Tibial artery (tissue), 4 donors: ENCODE results near the gene BAIAP2L1.

Source experiments
- DNase-seq, 2 donors: peaks; one replicate each; pipeline ENCODE4 v3.0.0-alpha.2; 2019
- H3K27ac ChIP-seq, 2 donors: fragments of 200-600 bp; sonication (generic) in 1 of 2; 1 replicate in 1 of 2; 2 replicates in 1 of 2; pipeline ENCODE4 v1.5.1; 2018 to 2019; ENCODE audit warnings: mild to moderate bottlenecking in 1 of 2
- H3K27me3 ChIP-seq, 2 donors: fragments of 200-600 bp; sonication (generic) in 1 of 2; one replicate each; pipeline versions ENCODE4 v1.5.1 to v1.6.0; 2016 to 2019
- H3K36me3 ChIP-seq, 3 donors: fragments of 200-600 bp; sonication (generic) in 2 of 3; one replicate each; pipeline ENCODE4 v1.5.1; 2016 to 2019; ENCODE audit warnings: mild to moderate bottlenecking in 2 of 3
- H3K4me1 ChIP-seq, 4 donors: fragments of 200-600 bp; sonication (generic) in 2 of 4; 1 replicate in 3 of 4; 2 replicates in 1 of 4; pipeline ENCODE4 v1.5.1; 2016 to 2019
- H3K4me3 ChIP-seq, 2 donors: fragments of 200-600 bp; sonication (generic) in 1 of 2; 1 replicate in 1 of 2; 2 replicates in 1 of 2; pipeline ENCODE4 v1.5.1; 2018 to 2019; ENCODE audit warnings: mild to moderate bottlenecking in 2 of 2
- H3K9me3 ChIP-seq, 3 donors: fragments of 200-600 bp; sonication (generic) in 1 of 3; one replicate each; pipeline ENCODE4 v1.5.1; 2016 to 2019
- intact Hi-C: fragments of 100-400 bp; cut with DNase I; formaldehyde crosslinking; loops from one replicate; pipeline ENCODE4 v1.15.0; 2023; ENCODE audit warnings: low total_unique reads
- TF ChIP-seq, protein P1 (sequence below), 2 experiments: fragments of 200-600 bp in 1 of 2; fragments of 450-650 bp in 1 of 2; IDR thresholded peaks; one replicate each; pipeline ENCODE4 v1.5.1; 2017 to 2019; ENCODE audit warnings: antibody characterized with exemption in 2 of 2, mild to moderate bottlenecking in 1 of 2, moderate library complexity in 1 of 2

BAIAP2L1 gene

DNA sequence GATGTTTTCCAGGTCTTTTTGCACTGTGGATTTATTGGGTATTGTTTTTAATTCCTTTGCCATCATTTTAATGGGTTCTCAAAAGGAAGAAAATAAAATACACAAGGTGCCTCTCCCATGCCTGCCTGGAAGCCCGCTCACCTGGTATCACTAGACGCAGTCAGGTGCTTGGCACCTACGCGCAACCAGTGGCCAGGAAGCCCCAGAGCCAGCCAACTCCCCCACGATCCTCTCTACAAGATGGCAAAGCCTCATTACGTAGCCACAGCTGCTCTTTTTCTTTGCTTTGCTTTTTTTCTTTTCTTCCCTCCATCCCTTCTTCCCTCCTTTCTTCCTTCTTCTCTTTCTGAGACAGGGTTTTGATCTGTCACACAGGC, 34.3 kb downstream of the BAIAP2L1 start:
- intact Hi-C loops, result no loop called here
- H3K4me3 ChIP-seq, result no peak overlapping the region
- TF ChIP-seq, protein P1, sequence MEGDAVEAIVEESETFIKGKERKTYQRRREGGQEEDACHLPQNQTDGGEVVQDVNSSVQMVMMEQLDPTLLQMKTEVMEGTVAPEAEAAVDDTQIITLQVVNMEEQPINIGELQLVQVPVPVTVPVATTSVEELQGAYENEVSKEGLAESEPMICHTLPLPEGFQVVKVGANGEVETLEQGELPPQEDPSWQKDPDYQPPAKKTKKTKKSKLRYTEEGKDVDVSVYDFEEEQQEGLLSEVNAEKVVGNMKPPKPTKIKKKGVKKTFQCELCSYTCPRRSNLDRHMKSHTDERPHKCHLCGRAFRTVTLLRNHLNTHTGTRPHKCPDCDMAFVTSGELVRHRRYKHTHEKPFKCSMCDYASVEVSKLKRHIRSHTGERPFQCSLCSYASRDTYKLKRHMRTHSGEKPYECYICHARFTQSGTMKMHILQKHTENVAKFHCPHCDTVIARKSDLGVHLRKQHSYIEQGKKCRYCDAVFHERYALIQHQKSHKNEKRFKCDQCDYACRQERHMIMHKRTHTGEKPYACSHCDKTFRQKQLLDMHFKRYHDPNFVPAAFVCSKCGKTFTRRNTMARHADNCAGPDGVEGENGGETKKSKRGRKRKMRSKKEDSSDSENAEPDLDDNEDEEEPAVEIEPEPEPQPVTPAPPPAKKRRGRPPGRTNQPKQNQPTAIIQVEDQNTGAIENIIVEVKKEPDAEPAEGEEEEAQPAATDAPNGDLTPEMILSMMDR (IDR thresholded peaks at IDR 0.05), result no peak
- no peak for DNase-seq
- H3K36me3 ChIP-seq, result no peaks in the 10 kb centered on the region
- peaks cover 0 to 4% of the 10 kb centered on the region in 2 donors for H3K27me3 ChIP-seq
- H3K9me3 ChIP-seq, result no peaks in the 10 kb centered on the region
- no peaks in the 10 kb centered on the region for H3K4me1 ChIP-seq
- no peak overlapping the region for H3K27ac ChIP-seq

- Histone ChIP-seq H3K27me3 (peaks cover 0 to 4% of the 10 kb centered on the region in 2 donors), H3K4me1 (no peaks in the 10 kb centered on the region), H3K27ac (no peak overlapping the region), H3K4me3 (no peak overlapping the region), H3K9me3 (no peaks in the 10 kb centered on the region), H3K36me3 (no peaks in the 10 kb centered on the region)
- intact Hi-C loops, result no loop called here
- no peak for DNase-seq
- TF ChIP-seq, protein P1 (IDR thresholded peaks at IDR 0.05), result no peak
These were observed 34.9 kb downstream of the BAIAP2L1 start for GRCh38 chr7:98365863-98366561.

DNA sequence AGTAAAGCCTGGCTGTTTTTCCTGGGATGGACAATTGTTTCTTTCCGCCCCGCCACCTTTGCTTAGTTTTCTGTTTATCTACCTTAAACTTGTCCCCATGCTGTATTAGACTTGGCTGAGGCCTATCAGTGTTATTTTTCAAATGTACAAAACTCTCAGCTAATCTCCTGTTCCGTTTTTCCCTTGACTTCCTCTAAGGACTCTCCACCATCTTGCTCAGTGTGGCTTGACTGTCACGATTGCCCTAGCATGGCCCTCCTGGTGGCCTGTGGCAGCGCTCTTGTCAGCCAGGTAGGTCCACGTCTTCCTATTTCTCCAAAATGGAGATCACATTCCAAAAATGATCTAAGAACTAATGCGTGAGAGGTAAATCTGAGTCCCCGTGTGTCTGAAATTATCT, 36.7 kb downstream of the BAIAP2L1 start:
- no peak overlapping the region for H3K4me3 ChIP-seq
- H3K27me3 ChIP-seq, result peaks cover 0 to 4% of the 10 kb centered on the region in 2 donors
- no peaks in the 10 kb centered on the region for H3K9me3 ChIP-seq
- H3K27ac ChIP-seq, result no peak overlapping the region
- TF ChIP-seq, protein P1 (IDR thresholded peaks at IDR 0.05), result no peak
- no peaks in the 10 kb centered on the region for H3K36me3 ChIP-seq
- intact Hi-C loops, result no loop called here
- DNase-seq, result no peak
- H3K4me1 ChIP-seq, result no peaks in the 10 kb centered on the region

DNA sequence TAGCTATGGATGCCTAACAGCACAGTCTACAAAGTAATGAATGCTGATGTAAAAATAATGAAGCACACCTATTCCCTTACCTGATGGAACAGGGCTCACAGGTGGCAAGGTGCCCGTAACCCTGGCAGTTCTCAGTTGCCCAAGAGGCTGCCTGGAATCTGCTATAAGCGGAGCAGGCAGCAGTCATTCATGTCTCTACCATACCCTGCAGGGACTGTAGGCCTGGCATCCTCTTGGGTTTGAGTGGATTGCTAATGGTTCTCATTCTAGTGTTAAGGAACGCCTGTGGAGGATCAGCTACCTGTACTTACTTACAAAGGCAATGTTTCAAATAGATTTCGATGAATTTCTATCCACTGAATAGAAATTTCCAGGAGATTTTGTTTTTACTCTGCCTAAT, 38.4 kb downstream of the BAIAP2L1 start:
- H3K27me3 ChIP-seq, result no peaks in the 10 kb centered on the region
- TF ChIP-seq, protein P1 (IDR thresholded peaks at IDR 0.05), result no peak
- H3K27ac ChIP-seq, result no peak overlapping the region
- H3K36me3 ChIP-seq, result no peaks in the 10 kb centered on the region
- intact Hi-C loops, result no loop called here
- no peak overlapping the region for H3K4me3 ChIP-seq
- no peaks in the 10 kb centered on the region for H3K9me3 ChIP-seq
- DNase-seq, result no peak
- H3K4me1 ChIP-seq, result no peaks in the 10 kb centered on the region

DNA sequence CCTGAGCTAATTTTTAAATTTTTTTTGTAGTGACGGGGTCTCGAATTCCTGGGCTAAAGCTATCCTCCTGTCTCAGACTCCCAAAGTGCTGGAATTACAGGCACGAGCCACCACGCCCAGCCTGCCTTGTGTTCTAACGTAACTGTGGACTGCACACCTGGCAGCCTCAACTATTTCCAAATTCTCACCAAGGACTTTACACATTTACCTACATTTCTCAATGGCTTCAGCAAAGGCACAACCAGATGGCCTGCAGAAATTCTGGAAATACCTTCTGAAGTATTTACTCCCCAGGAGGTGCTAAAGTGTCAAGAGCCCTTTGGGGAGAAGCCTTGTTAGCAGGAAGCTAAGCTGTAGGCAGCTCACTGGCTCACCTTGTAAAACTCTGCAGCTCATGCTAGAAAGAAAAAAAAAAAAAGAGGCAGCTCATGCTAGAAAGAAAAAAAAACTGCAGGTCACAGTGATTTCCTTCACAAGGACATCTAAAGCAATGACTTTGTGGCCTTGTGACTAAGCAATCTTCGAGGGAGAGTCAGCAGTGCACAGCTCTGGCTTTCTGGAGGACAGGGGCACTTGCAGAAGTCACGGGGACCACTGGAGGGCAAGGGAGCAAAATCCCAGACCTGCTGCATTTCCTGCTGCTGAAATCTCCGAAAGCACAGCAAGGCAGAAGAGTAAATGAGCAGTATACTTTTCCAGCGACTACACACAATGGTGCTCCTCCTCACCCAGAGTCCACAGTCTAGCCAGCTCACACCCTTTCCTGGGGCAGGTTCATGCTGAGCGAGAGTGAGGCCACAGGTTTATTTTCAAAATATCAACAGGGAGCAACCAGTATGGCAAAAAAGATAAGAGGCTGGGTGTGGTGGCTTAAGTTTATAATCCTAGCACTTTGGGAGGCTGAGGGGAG, 40.4 kb downstream of the BAIAP2L1 start:
- H3K4me3 ChIP-seq, result no peak overlapping the region
- intact Hi-C loops, result no loop called here
- no peak for DNase-seq
- H3K27ac ChIP-seq, result no peak overlapping the region
- TF ChIP-seq, protein P1 (IDR thresholded peaks at IDR 0.05), result no peak
- no peaks in the 10 kb centered on the region for H3K4me1 ChIP-seq
- H3K36me3 ChIP-seq, result no peaks in the 10 kb centered on the region
- no peaks in the 10 kb centered on the region for H3K27me3 ChIP-seq
- no peaks in the 10 kb centered on the region for H3K9me3 ChIP-seq
